HG03575 (cell line): ENCODE results near the gene SHPK.

ENCODE experiments used
- ATAC-seq: cut with Tn5 transposase; IDR thresholded peaks from one replicate; pipeline ENCODE4 v1.9.1; 2021; ENCODE audit not compliant: unreplicated experiment, insufficient number of reproducible peaks, low FRiP score; ENCODE audit errors: extremely low read depth

SHPK gene

GRCh38 chr17:3636154-3636907 is at the start of gene SHPK, which contains the start of gene CTNS:
Gene SHPK, minus strand, starts transcription at chr17:3636250. Its CDS starts 31 bp downstream, at chr17:3636219.
Gene CTNS, plus strand, starts transcription at chr17:3636760. Its CDS starts 3,447 bp downstream, at chr17:3640207.
- ATAC-seq = peak; percentile 56

- no peak for ATAC-seq
These were observed 49.1 kb upstream of the SHPK start for GRCh38 chr17:3685174-3685573.

DNA sequence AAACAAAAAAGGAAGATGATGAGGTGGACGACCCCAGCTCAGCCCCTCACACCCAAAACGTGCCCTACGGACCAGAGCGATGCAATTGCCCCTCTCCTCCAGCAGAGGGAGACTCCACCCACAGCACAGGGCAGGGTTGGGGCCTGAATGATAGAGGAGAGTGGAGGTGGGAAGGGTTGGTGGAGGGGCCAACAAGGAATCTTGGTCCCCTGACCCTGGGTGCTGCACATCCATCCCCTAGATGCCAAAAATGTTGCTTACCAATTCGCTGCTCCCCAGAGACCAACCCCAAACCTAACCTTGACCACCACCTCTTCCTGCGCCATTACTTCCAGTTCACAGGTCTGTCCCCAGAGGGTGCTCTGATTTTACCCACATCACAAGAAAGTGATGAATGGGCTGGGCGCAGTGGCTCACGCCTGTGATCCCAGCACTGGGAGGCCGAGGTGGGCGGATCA is 47.0 kb upstream of the SHPK start:
- ATAC-seq = no peak

DNA sequence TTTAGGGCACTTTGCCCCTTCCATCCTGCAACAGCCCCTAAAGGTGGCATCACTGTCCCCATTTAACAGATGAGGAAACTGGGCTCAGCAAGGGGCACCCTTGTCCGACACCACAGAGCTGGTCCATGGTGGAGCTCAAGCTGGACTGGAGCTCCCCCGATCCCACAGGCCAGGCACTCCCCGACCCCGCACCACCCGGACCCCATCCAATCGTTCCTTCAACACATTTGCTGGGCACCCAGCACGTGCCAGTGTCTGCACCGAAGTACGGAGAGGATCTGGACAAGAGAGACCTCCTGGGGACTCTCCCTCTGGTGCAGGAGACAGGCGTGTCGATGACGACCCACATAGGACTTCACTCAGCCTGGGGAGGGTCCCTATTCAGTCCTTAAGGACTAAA is 46.0 kb upstream of the SHPK start:
- no peak for ATAC-seq

DNA sequence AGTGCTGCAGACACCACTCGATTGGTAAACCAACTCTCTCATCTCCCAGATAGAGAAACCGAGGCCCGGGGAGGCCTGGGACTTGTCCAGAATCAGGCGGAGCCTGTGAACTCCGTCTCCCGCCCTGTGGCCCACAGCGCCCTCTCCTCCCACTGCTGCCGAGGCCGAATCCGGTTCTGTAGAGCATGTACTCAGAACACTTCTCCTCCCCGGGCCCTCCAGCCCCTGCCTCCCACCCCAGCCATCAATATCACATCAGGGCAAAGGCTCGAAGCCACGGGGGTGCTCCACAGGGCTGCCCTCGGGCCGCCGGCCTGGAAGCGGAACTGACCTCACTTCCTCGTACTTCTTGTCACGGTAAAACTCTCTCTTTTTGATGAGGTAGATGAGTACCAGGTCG is 45.5 kb upstream of the SHPK start:
- ATAC-seq = no peak

DNA sequence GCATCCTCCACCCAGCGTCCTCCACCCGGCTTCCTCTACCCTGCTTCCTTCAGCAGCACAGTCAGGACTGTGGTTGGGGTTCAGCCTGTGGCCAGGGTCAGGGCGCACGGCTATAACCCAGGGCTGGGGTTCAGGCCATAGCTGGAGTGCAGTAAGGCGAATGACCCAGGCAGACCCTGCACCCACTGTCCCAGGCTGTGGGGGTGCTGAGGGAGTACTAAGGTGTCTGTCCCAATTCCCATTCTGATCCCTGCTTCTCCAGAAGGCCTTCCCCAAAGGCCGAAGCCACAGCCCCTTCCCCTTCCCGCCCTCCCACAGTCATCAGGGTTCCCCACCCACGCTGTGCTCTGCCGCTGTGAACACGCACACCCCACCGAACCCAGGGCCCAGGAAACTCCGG is 45.0 kb upstream of the SHPK start:
- ATAC-seq = no peak

DNA sequence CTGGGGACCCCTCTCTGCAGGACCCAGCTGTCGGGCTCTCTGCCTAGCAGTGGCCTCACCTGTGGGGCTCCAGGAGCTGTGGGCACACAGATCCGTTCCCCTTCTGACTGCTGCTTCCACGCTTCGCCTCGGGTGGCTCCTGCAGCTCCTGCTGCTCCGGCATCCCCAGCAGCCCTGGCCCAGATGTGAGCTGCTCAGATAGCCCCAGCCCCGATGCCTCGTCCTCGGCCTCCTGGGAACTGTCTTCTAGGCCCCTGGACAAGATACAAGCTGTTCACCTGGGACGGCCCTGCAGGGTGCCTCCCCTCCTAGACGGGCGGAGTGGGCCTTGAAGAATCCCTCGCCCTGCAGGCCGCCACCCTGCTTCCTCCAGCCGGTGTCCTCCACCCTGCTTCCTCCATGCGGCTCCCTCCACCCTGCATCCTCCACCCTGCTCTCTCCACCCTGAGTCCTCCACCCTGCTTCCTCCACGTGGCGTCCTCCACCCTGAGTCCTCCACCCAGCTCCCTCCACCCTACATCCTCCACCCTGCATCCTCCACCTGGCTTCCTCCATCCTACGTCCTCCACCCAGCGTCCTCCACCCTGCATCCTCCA is 43.6 kb upstream of the SHPK start:
- no peak for ATAC-seq

- ATAC-seq = no peak
These were observed 42.9 kb upstream of the SHPK start for GRCh38 chr17:3678821-3679530.

DNA sequence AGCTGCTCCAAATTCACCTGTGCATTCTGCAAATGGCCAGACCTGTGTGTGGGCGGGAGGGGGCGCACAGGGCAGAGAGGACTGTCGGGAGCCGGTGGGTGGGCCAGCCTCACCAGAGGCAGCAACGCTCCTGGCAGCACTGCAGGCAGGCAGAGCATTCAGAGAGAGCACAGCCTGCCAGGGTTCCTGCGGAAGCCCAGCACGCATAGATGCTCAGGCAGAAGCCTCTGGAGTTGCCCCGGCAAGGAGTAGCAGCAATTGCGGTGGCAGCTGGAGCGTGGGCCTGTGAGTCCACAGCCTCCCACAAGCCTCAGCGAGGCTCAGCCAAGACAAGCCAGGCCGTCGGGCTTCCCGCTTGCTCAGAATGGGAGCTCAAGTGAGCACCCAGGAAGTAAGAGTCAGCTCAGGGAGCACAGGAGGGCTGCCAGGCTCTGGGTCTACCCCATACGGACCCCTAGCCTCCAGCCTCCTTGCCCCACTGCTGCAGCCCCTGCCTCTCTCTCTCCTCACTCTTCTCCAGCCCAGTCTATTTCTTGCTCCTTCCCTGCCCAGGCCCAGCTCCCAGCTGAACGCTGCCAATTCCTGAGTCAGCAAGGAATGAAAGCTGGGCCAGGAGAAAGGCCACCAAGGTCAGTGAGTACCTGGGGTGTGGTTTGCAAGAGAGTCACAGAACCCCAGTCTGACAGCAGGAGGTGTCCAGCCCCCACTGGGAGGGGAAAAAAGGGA is 42.2 kb upstream of the SHPK start:
- no peak for ATAC-seq

- no peak for ATAC-seq
These were observed 39.8 kb upstream of the SHPK start for GRCh38 chr17:3675886-3676285.

DNA sequence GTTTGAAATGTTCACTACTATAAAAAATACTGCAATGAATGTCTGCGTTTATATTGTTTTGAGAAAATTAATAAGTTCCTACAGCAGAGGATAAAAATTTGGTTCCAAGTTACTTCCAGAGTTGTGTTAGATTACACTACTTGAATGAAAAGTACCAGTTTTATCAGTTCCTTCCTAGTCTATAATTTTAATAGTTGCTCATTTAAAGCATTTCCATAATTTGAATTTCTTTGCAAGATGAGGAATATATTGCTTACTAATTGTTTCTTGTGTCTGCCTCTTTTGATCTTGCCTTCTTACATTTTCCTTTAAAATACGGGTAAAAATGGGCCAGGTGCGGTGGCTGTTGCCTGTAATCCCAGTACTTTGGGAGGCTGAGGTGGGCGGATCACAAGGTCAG is 36.5 kb upstream of the SHPK start:
- ATAC-seq = no peak

- no peak for ATAC-seq
These were observed 33.5 kb upstream of the SHPK start for GRCh38 chr17:3669548-3669947.

- ATAC-seq = no peak
These were observed 33.0 kb upstream of the SHPK start for GRCh38 chr17:3669085-3669347.

GRCh38 chr17:3668279-3669084 is 32.4 kb upstream of the SHPK start, which contains the start of the genes EMC6 and TAX1BP3:
Gene EMC6, plus strand, starts transcription at chr17:3668812. Its CDS starts 335 bp downstream, at chr17:3669147.
Gene TAX1BP3, minus strand, starts transcription at chr17:3668578. Its CDS starts 52 bp downstream, at chr17:3668526.
- ATAC-seq = peak; percentile 50

DNA sequence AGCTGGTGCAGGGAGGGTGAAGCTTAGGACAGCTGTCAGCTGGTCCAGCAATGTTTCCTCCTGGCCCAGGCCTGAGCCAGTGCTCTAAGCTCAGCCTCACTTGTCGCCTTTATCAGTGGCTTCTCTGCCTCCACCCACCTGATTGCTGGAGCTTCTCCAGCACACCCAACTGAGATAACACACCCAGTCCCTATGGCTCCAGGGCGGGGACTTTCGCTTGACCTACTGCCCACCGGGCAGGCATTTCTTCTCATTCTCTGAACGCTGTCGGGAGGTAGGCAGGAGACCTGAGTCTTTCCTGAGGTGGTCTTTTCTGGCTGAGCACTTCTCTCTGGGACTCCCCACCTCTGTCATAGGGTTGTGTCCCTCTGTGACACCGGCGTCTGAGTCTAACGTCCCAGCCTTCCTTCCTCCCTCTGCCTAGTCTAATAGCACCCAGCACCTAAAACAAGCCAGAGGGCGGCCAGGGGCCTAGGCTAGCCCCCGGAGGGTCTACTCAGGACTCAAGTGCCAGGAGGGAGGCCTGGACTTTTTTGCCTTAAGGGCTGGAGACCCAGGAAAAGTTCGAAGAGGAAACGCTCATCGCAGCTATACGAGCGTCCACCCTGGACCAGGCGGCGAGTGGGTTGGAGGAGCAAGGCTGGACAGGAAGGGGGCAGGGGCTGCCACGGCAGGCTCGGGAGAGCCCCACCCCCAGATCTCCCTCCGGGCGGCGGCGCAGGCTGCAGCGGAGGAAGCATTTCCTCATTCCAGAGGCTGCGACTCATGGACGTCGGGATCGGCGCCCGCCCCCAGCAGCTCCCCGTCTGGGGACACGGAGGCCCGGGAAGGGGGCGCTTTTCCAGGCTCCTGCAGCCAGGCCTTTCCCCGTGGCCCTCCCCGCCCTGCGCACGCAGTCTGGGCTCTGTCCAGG is 31.6 kb upstream of the SHPK start:
- no peak for ATAC-seq

DNA sequence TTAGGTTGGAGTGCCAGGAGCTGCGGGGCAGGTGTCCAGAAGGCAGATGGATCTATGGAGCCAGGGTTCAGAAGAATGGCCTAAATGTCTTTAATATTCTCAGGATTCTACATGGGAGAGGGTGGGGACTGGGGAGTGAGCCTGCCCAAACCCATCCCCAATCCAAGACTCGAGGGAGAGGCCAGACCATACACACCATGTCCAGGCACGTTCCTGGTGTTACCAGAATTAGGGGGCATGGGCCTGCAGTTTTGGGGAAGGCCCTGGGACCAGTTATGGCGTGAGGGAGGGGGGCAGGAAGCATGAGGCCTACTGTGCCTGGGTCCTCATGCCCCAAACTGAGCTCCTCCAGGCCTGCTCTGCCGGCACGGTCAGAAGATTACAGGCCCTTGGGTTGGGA is 30.5 kb upstream of the SHPK start:
- no peak for ATAC-seq

- ATAC-seq = no peak
These were observed 29.8 kb upstream of the SHPK start for GRCh38 chr17:3665834-3666233.
